Measurements from ENCODE around the gene NEO1. TPM values are rescaled to one million over a fixed set of nuclear protein-coding genes. Genes with fewer than 3 reads are reported as not detected.

Gene NEO1
- total RNA-seq, 1 experiment from 2014 or later: 41.8 TPM

- H2AK5ac ChIP-seq (ENCODE audit: insufficient read length, low read length): no peak overlapping the region
- H2BK120ac ChIP-seq (ENCODE audit: low read depth, low read length, poor library complexity, severe bottlenecking): no peak overlapping the region
- Mint-ChIP-seq H3K36me3 (ENCODE audit: insufficient read depth in 1 of 3, low read depth in 3 of 3) (peaks cover 13 to 36% (median 29%) of the 10 kb centered on the region in 3 experiments), H3K4me1 (peaks cover 4 to 7% of the 10 kb centered on the region in 2 experiments), H3K9me3 (no peaks in the 10 kb centered on the region; a peak in 1 of 5 replicates), H3K4me3 (no peak overlapping the region), H3K27ac (no peak overlapping the region), H3K27me3 (ENCODE audit: low read depth) (no peaks in the 10 kb centered on the region; the same call in 1 of the 2 replicates)
- no peaks in the 10 kb centered on the region for H3K79me1 ChIP-seq (ENCODE audit: insufficient read depth, low read depth, low read length, poor library complexity, severe bottlenecking)
- no peak overlapping the region for H3K4ac ChIP-seq (ENCODE audit: low read depth, low read length)
- no peaks in the 10 kb centered on the region for H3K9me3 ChIP-seq (ENCODE audit: control insufficient read depth, low read depth, low read length)
- no peak overlapping the region for H3K18ac ChIP-seq (ENCODE audit: insufficient read length, low read depth, low read length)
- H2BK20ac ChIP-seq (ENCODE audit: low read depth, low read length, poor library complexity, severe bottlenecking): no peak overlapping the region
- no peak overlapping the region for H3T11ph ChIP-seq (ENCODE audit: low read length)
- no peak overlapping the region; the same call in 1 of the 2 replicates for H3K14ac ChIP-seq (ENCODE audit: insufficient read depth, low read length)
- no peak overlapping the region for H4K91ac ChIP-seq (ENCODE audit: insufficient read length, low read depth, low read length)
- H4K5ac ChIP-seq (ENCODE audit: insufficient read length, low read depth, low read length): no peak overlapping the region
- H3K23ac ChIP-seq (ENCODE audit: insufficient read length, low read depth, low read length): no peak overlapping the region
- peaks cover 3% of the 10 kb centered on the region for H3K23me2 ChIP-seq (ENCODE audit: insufficient read length, low read depth, low read length, poor library complexity, severe bottlenecking)
- H3K4me1 ChIP-seq (ENCODE audit: insufficient read depth, low read length): no peaks in the 10 kb centered on the region
- H3K27me3 ChIP-seq (ENCODE audit: insufficient read depth, low read length): no peaks in the 10 kb centered on the region
- DNase-seq: no peak
- no peaks in the 10 kb centered on the region for H3K79me2 ChIP-seq (ENCODE audit: insufficient read depth, low read length)
- H2BK15ac ChIP-seq (ENCODE audit: low read depth, low read length): no peak overlapping the region
- no peak overlapping the region for H2BK12ac ChIP-seq (ENCODE audit: insufficient read length, low read depth, low read length)
- H2BK5ac ChIP-seq (ENCODE audit: insufficient read length, low read length): no peak overlapping the region
- no peak overlapping the region for H4K8ac ChIP-seq (replicated peaks; ENCODE audit: insufficient read length, low read depth, low read length)
- no peak overlapping the region for H3K9ac ChIP-seq (ENCODE audit: extremely low read depth, insufficient read length, low read length)
- H3K4me2 ChIP-seq (ENCODE audit: insufficient read depth, insufficient read length, low read length): no peak overlapping the region
- no peak overlapping the region for H3K56ac ChIP-seq (ENCODE audit: insufficient read length, low read depth, low read length)
- WGBS (ENCODE audit: extremely low coverage, insufficient read length, low lambda C conversion rate): no CpG with 5 or more reads among the region's 16 CpGs
- no peak for TF ChIP-seq CTCF (conservative IDR thresholded peaks at IDR 0.05)
- no peak overlapping the region for H3K27ac ChIP-seq (ENCODE audit: insufficient read length, low read depth, low read length)
- peaks cover 3% of the 10 kb centered on the region for H4K20me1 ChIP-seq (ENCODE audit: control insufficient read depth, insufficient read depth, insufficient read length)
- H2AFZ ChIP-seq (ENCODE audit: low read length): no peak overlapping the region
Observed at GRCh38 chr15:73323956-73324355, 271.7 kb downstream of the NEO1 start.

All from H9 (cell line).